DMS114 treated with DMSO at 0.1 percent for 48 hours (cell line): ENCODE data around the gene CCDC12.

Experiments used
- DNase-seq: peaks from one replicate; lab custom pipeline; 2025; ENCODE audit not compliant: unreplicated experiment; lab: John Stamatoyannopoulos, UW

The CCDC12 gene

DNA sequence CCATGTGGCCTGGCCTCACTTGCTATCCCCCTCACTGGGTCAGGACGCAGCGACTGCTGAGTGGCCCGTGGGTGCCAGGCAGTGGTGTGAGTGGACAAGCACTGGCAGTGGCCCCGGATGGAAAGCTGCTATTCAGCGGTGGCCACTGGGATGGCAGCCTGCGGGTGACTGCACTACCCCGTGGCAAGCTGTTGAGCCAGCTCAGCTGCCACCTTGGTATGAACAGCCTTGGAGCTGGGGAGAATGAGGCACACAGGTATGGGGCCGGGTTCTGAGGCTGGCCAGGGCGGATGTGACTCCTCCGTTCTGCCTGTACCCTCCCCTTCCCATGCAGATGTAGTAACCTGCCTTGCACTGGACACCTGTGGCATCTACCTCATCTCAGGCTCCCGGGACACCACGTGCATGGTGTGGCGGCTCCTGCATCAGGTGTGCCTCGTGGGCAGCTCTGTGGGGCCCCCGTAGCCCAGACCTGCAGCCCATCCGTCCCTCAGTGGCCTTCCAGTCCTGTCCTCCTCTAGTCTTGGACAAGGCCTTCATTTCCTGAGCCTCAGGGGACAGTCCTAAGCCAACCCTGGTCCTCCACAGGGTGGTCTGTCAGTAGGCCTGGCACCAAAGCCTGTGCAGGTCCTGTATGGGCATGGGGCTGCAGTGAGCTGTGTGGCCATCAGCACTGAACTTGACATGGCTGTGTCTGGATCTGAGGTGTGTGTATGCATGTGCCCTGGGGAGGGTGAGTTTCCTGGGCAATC lies 31.1 kb upstream of the CCDC12 start:
- no peak for DNase-seq

DNA sequence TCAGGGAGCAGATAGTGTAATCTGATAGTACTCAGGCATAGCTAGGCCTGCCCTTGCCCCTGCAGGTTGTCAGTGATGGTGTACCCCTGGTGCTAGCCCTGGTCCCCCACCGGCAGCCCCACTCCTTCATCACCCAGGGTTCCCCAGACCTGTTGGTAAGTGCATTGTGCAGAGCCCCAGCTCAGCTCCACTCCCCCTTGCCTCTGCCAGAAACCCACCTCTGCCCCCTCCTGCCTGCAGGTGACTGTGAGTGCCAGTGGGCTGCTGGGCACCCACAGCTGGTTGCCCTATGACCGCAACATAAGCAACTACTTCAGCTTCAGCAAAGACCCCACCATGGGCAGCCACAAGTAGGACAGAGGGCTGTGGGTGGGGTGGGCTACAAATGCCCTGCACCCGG lies 30.5 kb upstream of the CCDC12 start:
- no peak for DNase-seq

DNA sequence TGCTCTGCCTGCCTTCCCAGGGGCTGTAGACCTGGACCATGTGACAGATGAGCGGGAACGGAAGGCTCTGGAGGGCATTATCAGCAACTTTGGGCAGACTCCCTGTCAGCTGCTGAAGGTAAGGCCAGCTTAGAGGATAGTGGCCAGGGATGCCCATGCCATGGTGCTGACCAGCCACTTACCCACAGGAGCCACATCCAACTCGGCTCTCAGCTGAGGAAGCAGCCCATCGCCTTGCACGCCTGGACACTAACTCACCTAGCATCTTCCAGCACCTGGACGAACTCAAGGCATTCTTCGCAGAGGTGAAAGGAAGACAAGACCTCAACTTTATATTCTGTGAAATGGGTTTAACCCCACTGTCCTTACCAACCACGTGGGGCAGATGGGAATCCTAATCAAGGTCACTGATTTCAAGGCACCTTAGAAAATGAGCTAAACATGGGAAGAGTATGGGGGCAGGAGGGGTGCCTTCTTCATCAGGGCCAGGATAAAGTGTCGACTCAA lies 29.7 kb upstream of the CCDC12 start:
- no peak for DNase-seq

DNA sequence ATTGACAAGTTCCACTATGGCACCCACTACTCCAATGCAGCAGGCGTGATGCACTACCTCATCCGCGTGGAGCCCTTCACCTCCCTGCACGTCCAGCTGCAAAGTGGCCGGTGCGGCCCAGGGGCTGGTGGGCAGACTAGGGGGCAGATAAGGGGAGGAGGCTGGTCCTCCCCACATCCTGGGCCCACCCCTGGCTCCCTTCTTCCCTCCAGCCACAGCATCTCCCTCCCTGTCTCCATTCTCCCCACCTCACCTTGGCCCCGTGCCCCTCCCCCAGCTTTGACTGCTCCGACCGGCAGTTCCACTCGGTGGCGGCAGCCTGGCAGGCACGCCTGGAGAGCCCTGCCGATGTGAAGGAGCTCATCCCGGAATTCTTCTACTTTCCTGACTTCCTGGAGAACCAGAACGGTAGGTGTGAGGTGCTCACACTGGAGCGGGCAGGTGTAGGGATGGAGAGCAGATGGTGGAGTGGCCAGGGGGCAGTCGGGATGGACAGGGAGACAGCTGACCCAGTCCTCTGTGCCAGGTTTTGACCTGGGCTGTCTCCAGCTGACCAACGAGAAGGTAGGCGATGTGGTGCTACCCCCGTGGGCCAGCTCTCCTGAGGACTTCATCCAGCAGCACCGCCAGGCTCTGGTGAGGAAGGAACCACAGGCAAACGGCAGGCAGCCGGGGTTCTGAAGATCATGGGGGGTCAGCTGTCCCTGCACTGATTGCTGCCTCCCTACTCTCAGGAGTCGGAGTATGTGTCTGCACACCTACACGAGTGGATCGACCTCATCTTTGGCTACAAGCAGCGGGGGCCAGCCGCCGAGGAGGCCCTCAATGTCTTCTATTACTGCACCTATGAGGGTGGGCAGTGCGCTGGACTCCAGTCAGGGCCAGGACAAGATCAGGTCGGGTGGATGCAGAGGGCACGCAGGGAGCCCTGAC lies 28.9 kb upstream of the CCDC12 start:
- DNase-seq: no peak

DNA sequence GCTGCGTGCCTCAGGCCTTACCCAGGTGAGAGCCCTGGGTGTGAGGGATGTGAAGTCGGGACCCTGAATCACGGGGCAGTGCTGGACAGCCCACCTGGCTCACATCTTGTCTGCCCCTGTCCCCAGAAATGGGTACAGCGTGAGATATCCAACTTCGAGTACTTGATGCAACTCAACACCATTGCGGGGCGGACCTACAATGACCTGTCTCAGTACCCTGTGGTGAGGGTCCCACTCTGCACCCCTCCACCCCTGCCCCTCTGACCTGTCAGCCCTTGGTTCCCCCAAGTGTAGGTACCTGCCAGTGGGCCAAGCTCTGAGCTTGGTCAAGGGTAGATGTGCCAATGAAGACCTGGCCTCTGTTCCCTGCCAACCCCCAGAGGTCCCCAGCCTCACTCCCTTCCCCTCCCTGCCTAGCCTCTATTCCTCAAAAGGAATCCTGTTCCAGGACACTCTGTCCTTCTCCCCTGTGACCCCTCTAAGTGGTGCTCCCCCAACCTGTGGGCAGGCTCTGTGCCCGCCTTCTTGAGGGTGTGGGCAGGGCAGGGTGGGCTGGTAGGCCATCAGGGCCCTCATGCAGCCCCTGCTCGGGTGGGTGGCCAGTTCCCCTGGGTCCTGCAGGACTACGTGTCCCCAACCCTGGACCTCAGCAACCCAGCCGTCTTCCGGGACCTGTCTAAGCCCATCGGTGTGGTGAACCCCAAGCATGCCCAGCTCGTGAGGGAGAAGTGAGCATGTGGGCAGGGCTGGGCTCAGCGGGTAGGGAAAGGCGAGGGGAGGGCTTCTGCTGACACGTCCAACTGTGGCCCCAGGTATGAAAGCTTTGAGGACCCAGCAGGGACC lies 28.0 kb upstream of the CCDC12 start:
- DNase-seq: no peak

DNA sequence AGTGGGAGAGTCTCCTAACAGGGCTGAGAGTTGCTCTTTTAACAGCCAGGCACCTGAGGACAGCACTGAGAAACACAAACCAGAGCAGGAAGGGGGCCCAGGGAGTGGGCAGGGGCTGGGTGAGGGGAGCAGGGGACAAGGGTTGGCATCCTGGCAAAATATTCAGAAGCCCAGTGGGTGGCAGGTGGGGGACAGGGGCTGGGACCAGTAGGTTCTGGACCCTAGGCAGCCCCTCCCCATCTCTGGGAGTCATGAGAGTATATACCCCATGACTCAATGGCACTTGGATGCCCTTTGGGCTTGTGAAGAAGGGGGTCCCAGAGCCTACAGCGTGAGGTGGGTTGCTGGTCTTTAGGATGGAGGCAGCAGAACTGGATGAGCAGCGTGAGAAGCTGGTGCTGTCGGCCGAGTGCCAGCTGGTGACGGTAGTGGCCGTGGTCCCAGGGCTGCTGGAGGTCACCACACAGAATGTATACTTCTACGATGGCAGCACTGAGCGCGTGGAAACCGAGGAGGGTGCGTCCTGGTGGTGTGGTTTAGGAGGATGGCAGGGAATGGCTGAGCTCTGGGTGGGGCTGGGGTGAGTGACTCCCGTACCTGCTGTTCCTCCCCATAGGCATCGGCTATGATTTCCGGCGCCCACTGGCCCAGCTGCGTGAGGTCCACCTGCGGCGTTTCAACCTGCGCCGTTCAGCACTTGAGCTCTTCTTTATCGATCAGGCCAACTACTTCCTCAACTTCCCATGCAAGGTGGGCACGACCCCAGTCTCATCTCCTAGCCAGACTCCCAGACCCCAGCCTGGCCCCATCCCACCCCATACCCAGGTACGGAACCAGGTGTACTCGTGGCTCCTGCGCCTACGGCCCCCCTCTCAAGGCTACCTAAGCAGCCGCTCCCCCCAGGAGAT lies 27.2 kb upstream of the CCDC12 start:
- no peak for DNase-seq

DNA sequence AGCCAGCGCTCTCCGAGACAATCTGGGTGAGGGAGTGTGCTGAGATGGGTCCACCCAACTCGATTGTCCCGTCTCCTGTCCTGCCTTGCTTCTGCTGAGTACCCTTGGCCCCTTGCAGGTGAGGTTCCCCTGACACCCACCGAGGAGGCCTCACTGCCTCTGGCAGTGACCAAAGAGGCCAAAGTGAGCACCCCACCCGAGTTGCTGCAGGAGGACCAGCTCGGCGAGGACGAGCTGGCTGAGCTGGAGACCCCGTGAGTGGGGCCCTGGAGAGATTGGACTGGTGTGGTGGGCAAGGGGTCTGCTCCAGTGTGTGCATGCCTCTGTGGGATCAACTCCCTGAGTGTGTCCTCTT lies 26.5 kb upstream of the CCDC12 start:
- no peak for DNase-seq

DNA sequence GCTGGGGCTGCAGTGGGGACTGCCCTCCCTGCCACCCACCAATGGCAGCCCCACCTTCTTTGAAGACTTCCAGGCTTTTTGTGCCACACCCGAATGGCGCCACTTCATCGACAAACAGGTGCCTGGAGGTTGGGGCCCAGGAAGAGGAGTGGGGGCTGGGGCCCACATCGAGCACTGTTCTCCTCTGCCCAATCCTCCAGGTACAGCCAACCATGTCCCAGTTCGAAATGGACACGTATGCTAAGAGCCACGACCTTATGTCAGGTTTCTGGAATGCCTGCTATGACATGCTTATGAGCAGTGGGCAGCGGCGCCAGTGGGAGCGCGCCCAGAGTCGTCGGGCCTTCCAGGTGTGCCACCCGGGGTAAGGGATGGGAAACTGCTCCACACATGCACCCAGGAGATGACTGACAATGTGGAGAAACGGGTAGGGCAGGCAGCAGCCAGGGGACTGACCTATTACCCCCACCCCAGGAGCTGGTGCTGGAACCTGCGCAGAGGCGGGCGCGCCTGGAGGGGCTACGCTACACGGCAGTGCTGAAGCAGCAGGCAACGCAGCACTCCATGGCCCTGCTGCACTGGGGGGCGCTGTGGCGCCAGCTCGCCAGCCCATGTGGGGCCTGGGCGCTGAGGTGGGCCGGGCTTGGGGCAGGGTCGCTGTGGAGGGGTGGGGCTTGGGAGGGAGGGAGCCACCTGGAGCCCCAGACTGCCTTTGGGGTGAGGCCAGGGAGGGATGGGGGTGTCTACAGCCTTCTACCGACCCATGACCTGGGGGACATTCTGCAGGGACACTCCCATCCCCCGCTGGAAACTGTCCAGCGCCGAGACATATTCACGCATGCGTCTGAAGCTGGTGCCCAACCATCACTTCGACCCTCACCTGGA lies 25.9 kb upstream of the CCDC12 start:
- DNase-seq: no peak

DNA sequence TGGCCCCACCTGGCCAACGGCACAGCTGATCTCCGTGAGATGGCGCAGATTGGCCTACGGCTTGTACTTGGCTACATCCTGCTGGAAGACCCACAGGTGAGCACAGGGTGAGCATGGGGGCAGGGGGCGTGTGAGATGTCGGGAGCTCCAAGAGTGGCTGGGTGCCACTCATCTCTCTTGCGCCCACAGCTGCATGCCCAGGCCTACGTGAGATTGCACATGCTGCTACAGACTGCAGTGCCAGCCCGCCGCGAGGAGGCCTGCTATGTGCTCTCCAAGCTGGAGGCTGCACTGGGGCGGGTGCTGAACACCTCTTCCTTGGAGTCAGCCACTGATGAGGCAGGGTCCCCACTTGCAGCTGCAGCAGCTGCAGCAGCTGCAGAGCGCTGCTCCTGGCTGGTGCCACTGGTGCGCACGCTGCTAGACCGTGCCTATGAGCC lies 25.2 kb upstream of the CCDC12 start:
- DNase-seq: no peak

DNA sequence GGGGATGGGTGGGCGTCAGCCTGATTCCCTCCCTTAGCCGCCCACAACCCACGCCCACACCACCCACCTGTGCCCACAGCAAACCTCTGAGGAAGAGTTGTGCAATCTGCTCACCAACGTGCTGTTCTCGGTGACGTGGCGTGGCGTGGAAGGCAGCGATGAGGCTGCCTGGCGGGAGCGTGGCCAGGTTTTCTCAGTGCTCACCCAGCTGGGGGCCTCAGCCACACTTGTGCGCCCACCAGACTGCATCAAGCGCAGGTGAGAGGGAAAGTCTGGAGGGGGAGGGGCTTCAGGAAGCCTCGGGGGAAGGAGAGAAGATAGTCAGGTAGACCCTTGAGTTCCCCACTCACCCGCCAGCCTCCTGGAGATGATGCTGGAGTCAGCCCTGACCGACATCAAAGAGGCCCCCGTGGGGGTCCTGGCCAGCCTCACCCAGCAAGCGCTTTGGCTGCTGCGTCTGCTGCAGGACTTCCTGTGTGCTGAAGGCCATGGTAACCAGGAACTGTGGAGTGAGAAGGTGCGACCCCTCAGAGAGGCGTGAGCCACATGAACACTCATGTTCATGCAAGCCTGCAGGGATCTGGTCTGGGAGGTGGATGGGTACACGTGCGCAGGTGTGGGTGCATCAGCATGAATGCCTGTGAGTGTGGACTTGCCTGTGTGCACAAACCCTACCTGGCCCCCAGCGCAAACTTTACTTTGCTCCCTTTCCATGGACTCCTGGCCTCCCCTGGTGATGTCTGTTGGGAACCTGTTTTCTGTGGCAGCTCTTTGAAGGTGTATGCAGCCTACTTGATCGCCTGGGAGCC lies 24.6 kb upstream of the CCDC12 start:
- no peak for DNase-seq

DNA sequence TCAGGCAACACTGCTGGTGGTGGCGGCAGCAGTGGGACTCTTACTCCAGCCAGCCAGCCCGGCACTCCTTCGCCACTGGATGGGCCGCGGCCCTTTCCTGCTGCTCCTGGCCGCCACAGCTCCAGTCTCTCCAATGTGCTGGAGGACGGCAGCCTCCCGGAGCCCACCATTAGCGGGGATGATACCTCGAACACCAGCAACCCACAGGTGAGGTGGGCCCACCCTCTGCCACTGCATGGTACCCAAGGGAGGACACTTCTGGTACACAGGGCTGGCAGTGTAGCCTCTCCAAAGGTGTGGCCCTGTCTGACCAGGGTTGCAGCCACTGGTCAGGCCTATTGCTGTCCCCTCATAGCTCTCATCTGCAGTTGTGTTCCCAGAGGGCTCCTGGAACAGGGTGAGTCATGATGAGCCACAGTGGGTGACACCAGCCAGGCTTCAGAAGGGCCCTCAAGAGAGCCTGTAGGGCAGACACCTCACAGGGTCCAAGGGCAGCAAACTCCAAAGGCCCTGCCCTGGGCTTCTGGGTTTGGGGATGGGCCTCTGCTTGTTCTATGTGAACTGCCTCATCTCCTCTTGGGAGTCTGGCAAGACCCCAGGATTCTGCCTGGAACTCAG lies 23.8 kb upstream of the CCDC12 start:
- no peak for DNase-seq

DNA sequence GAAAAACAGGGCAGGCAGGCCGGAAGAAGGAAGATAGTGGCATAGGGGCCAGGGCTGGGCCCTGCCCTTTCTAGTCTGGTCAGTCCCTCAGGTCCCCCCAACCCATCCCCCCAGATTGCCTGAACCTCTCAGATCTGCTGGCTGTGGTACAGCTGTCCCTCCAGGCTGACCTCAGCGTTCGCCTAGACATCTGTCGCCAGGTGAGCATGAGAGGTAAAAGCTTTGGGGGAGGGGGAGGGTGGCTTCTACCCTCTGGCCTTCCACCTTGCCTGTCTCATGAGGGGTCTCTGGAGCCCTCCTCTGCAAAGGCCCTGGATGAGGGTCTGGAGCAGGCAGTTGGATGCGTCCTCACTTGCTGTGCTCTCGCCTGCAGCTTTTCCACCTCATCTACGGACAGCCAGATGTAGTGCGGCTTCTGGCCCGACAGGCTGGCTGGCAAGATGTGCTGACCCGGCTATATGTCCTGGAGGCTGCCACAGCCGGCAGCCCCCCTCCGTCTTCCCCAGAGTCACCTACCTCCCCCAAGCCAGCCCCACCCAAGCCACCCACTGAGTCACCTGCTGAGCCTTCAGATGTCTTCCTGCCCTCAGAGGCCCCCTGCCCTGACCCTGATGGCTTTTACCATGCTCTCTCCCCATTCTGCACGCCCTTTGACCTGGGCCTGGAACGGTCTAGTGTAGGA lies 23.1 kb upstream of the CCDC12 start:
- DNase-seq: no peak

DNA sequence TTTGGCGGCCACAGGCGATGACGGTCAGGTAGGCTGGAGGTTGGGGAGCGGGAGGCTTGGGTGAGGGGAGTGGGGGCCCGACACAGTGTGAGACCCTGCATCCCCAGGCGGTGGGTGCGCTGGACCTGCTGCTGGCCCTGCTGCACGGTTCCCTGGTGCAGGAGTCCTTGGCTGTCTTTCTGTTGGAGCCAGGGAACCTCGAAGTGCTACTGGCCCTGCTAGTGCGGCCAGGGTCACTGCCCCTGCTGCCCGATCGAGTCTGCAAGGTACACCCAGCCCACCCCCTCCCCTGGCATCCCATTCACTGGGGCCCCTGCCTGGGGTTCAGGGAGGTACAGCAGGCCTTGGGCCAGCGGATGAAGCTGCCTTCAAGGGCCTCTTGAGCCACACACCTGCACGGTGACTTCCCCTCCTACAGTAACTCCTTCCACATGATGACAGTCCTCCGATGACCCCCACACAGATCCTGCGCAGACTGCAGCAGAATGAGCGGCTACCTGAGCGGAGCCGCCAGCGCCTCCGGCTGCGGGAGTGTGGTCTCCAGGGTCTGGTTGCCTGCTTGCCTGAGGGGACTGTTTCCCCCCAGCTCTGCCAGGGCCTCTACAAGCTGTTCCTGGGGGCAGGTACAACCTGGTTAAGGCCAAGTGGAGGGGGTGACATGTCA lies 22.4 kb upstream of the CCDC12 start:
- DNase-seq: no peak

DNA sequence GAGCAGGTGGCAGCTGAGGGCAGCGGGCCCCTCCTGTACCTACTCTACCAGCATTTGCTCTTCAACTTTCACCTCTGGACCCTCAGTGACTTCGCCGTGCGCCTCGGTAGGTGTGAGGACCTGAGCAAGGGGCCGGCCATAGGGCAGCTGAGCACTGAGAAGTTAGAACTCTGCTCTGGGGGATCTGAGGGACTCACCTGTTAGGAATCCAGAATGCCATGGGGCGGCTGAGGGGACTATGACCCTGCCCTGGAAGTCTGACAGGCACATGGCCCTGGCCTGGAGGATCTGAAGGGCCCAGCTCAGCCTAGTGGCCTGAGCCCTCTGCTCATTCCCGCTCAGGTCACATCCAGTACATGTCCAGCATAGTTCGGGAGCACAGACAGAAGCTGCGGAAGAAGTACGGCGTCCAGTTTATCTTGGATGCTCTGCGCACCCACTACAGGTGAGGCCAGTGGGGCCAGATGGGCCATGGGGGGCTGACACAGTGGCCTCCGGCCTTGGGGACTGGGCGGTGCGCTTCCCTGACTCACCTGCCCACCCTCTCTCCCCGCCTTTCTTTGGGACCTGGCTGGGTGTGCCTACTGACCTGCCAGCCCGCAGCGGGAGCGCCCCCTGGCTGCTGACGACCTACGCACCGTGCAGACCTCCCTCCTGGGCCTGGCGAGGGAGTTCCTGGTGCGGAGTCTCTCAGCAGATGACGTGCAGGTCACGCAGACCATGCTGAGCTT lies 21.7 kb upstream of the CCDC12 start:
- no peak for DNase-seq

DNA sequence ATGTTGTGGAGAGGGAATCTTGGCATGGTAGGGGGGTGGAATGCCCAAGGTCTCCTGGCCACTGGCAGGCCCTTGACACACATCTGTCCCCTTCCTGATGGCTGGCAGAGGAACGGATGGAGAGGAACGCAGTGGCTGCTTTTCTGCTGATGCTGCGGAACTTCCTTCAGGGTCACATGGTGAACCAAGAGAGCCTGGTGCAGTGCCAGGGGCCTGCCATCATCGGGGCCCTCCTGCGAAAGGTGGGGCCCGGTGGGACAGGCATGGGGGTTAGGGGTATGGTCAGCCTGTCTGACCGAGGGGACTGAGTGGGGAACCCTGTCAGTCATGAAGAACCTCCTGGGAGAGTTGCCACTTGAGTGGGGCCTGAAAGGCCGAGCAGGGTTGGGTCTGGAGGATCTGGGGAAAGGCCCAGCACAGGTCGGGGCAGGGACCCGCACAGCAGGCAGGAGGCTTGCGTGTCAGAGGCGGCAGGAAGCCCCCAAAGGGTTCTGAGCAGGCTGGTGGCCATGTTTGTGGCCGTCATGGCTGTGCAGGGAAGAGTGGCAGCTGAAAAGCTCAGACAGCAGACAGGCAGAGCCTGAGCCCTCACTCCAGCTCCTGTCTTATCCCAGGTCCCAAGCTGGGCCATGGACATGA lies 21.0 kb upstream of the CCDC12 start:
- DNase-seq: no peak
